T-cell (primary cell): ENCODE measurements around the gene JTB. TPM values are rescaled to one million over a fixed set of nuclear protein-coding genes. Genes with fewer than 3 reads are reported as not detected.
"Not testable (repeated sequence)": the region's sequence is repeated elsewhere in the genome, so short reads cannot be mapped to it uniquely, and the experiment has no call there.

Source experiments
- ATAC-seq, 4 experiments: fragments of 200-7000 bp in 3 of 4; fragments of 150-1000 bp in 1 of 4; cut with Tn5 transposase; replicated peaks in 1 of 4; 1 replicate in 3 of 4; 2 replicates in 1 of 4; pipeline ENCODE4 v1.10.0; 2021; ENCODE audit warnings: moderate library complexity in 3 of 4, mild to moderate bottlenecking in 2 of 4, moderate number of reproducible peaks in 1 of 4
- CTCF ChIA-PET, 2 donors: fragments of 300-600 bp; sonication (Branson Sonifier 250); formaldehyde crosslinking; loops; one replicate each; lab custom pipeline; 2022; ENCODE audit warnings: antibody characterized with exemption in 2 of 2; lab: Charles Lee
- POLR2A ChIA-PET, 2 donors: fragments of 300-600 bp; sonication (Branson Sonifier 250); formaldehyde crosslinking; loops; one replicate each; lab custom pipeline; 2022; ENCODE audit warnings: antibody characterized with exemption in 2 of 2; lab: Charles Lee
- DNase-seq, 35 experiments: peaks; one replicate each; pipeline versions ENCODE4 v3.0.0 to v3.0.0-alpha.2; 2013 to 2023
- H3K27ac ChIP-seq: one replicate; pipeline ENCODE4 v1.5.1; 2013; ENCODE audit warnings: low read length
- H3K27me3 ChIP-seq, 2 experiments: replicated peaks in 1 of 2; 1 replicate in 1 of 2; 2 replicates in 1 of 2; pipeline versions ENCODE4 v1.6.1 to v1.7.0; 2013; ENCODE audit warnings: low read length in 1 of 2, mixed read lengths in 1 of 2; ENCODE audit not compliant: control insufficient read depth in 2 of 2, insufficient read depth in 2 of 2; ENCODE audit errors: extremely low read depth in 1 of 2
- H3K36me3 ChIP-seq, 2 donors: 1 replicate in 1 of 2; 2 replicates in 1 of 2; pipeline versions ENCODE4 v1.6.1 to v1.7.0; 2013; ENCODE audit warnings: low read length in 1 of 2; ENCODE audit not compliant: control insufficient read depth in 2 of 2, insufficient read depth in 1 of 2; ENCODE audit errors: extremely low read depth in 1 of 2
- H3K4me1 ChIP-seq, 2 experiments: 1 replicate in 1 of 2; 2 replicates in 1 of 2; pipeline versions ENCODE4 v1.6.1 to v1.7.0; 2013; ENCODE audit warnings: low read length in 2 of 2, mixed read lengths in 1 of 2; ENCODE audit not compliant: insufficient read depth in 2 of 2, control insufficient read depth in 1 of 2; ENCODE audit errors: extremely low read depth in 1 of 2
- H3K4me3 ChIP-seq, 2 donors: 1 replicate in 1 of 2; 2 replicates in 1 of 2; pipeline versions ENCODE4 v1.5.1 to v1.7.0; 2013; ENCODE audit warnings: mild to moderate bottlenecking in 2 of 2, low read length in 1 of 2, moderate library complexity in 1 of 2; ENCODE audit not compliant: control insufficient read depth in 1 of 2; ENCODE audit errors: extremely low read depth in 1 of 2
- H3K9me3 ChIP-seq: 2 replicates; pipeline ENCODE4 v1.7.0; 2013
- H3K27ac Mint-ChIP-seq, 2 donors: one replicate each; pipeline ENCODE4 v1.8.0; 2020 to 2021; ENCODE audit warnings: mild to moderate bottlenecking in 2 of 2, mixed read lengths in 2 of 2
- H3K27me3 Mint-ChIP-seq, 2 donors: one replicate each; pipeline ENCODE4 v1.8.0; 2021 to 2022; ENCODE audit warnings: mixed read lengths in 2 of 2
- H3K36me3 Mint-ChIP-seq: one replicate; pipeline ENCODE4 v1.8.0; 2021; ENCODE audit warnings: mixed read lengths
- H3K4me1 Mint-ChIP-seq, 3 donors: one replicate each; pipeline ENCODE4 v1.8.0; 2020 to 2022; ENCODE audit warnings: mixed read lengths in 3 of 3, mild to moderate bottlenecking in 1 of 3
- H3K4me3 Mint-ChIP-seq, 3 donors: one replicate each; pipeline ENCODE4 v1.8.0; 2020 to 2022; ENCODE audit warnings: mild to moderate bottlenecking in 3 of 3, mixed read lengths in 3 of 3, moderate library complexity in 3 of 3
- H3K9me3 Mint-ChIP-seq, 3 donors: one replicate each; pipeline ENCODE4 v1.8.0; 2020 to 2022; ENCODE audit warnings: mixed read lengths in 3 of 3
- WGBS: methylation state at CpG from one replicate; pipeline ENCODE4 v1.1.5; 2013; ENCODE audit warnings: missing lambda C conversion rate; ENCODE audit not compliant: insufficient coverage; 5-methylcytosine and 5-hydroxymethylcytosine counted together
- total RNA-seq, 35 experiments: library from RNA in 6 of 35; stranded (reverse) in 6 of 35; fragments of 120-200 nt in 1 of 35; gene quantifications; one replicate each; pipeline versions ENCODE4 v1.2.1 to v1.2.4 and lab custom pipeline; 2013 to 2026

The JTB gene
- total RNA-seq, 5 donors from 2014 or later (not counting 1 experiment from before 2014, with no cell fraction given): 90.4 to 137 (median 129) TPM

GRCh38 chr1:154006136-154006535 is 28.7 kb upstream of the JTB start:
- no peaks in the 10 kb centered on the region for H3K4me1 Mint-ChIP-seq
- POLR2A ChIA-PET: no interaction called here

GRCh38 chr1:154000420-154000819 is 22.9 kb upstream of the JTB start:
- Histone ChIP-seq H3K27ac (no peak overlapping the region), H3K4me3 (no peak overlapping the region), H3K27me3 (no peaks in the 10 kb centered on the region), H3K36me3 (peaks cover 0 to 4% of the 10 kb centered on the region in 2 donors), H3K4me1 (no peaks in the 10 kb centered on the region), H3K9me3 (no peaks in the 10 kb centered on the region)
- Mint-ChIP-seq H3K36me3 (peaks cover 5% of the 10 kb centered on the region), H3K4me1 (peaks cover 0 to 2% (median under 1%) of the 10 kb centered on the region in 3 donors), H3K9me3 (no peaks in the 10 kb centered on the region), H3K4me3 (no peak overlapping the region), H3K27me3 (no peaks in the 10 kb centered on the region), H3K27ac (no peak overlapping the region)
- ChIA-PET CTCF (no interaction called here), POLR2A (no interaction called here)
- DNase-seq: no peak
- 100% methylated on average over 2 of the region's 4 CpGs for WGBS
- no peak for ATAC-seq

More at GRCh38 chr1:154006136-154006535, 28.7 kb upstream of the JTB start:
- Mint-ChIP-seq H3K36me3 (no peaks in the 10 kb centered on the region), H3K27me3 (no peaks in the 10 kb centered on the region), H3K4me3 (no peak overlapping the region), H3K9me3 (no peaks in the 10 kb centered on the region), H3K27ac (no peak overlapping the region)
- Histone ChIP-seq H3K4me3 (no peak overlapping the region), H3K4me1 (no peaks in the 10 kb centered on the region), H3K27me3 (no peaks in the 10 kb centered on the region), H3K36me3 (no peaks in the 10 kb centered on the region), H3K27ac (no peak overlapping the region), H3K9me3 (no peaks in the 10 kb centered on the region)
- ATAC-seq: no peak
- CTCF ChIA-PET: no interaction called here
- DNase-seq: no peak
- no CpG with 5 or more reads among the region's 3 CpGs for WGBS

- CTCF ChIA-PET: not testable (repeated sequence)
Measured at GRCh38 chr1:153996882-153997281, 19.4 kb upstream of the JTB start.

GRCh38 chr1:153995640-153996039 is 18.2 kb upstream of the JTB start:
- no peak for DNase-seq
- Mint-ChIP-seq H3K4me3 (no peak overlapping the region), H3K9me3 (no peaks in the 10 kb centered on the region), H3K4me1 (peaks cover 29 to 33% (median 30%) of the 10 kb centered on the region in 3 donors), H3K27me3 (peaks cover 0 to 1% of the 10 kb centered on the region in 2 donors), H3K27ac (peak overlapping the region in 1 of 2 donors; percentile 30), H3K36me3 (peaks cover 30% of the 10 kb centered on the region)
- ATAC-seq: no peak
- peaks cover 0 to 41% of the 10 kb centered on the region in 2 donors for H3K36me3 ChIP-seq
- H3K9me3 ChIP-seq: no peaks in the 10 kb centered on the region
- ChIA-PET POLR2A (interaction anchor here in 1 of 2 donors (0.7 kb wide), 1 partner anchor 58 kb away, joined by 4 read pairs; no protein-coding TSS in a partner anchor), CTCF (interaction anchor here in 1 of 2 donors (0.8 kb wide), 1 partner anchor 203 kb away, joined by 3 read pairs; no protein-coding TSS in a partner anchor)
- no peak overlapping the region for H3K27ac ChIP-seq
- 100% methylated on average over 9 of the region's 11 CpGs for WGBS
- peaks cover 16 to 28% of the 10 kb centered on the region in 2 experiments for H3K4me1 ChIP-seq
- no peaks in the 10 kb centered on the region for H3K27me3 ChIP-seq
- no peak overlapping the region for H3K4me3 ChIP-seq

More at GRCh38 chr1:153996882-153997281, 19.4 kb upstream of the JTB start:
- H3K9me3 Mint-ChIP-seq, H3K4me3 Mint-ChIP-seq, H3K27me3 ChIP-seq, H3K27ac ChIP-seq, H3K27ac Mint-ChIP-seq, H3K27me3 Mint-ChIP-seq, ATAC-seq, H3K4me3 ChIP-seq, H3K9me3 ChIP-seq, DNase-seq: not testable (repeated sequence)
- POLR2A ChIA-PET: interaction anchor here in 1 of 2 donors (0.6 to 0.7 kb wide), 2 partner anchors 41 to 223 kb away, joined by 4 to 5 read pairs; no protein-coding TSS in a partner anchor
- Histone ChIP-seq H3K4me1 (peaks cover 8 to 24% of the 10 kb centered on the region in 2 experiments), H3K36me3 (peaks cover 0 to 36% of the 10 kb centered on the region in 2 donors)
- H3K4me1 Mint-ChIP-seq: peaks cover 18 to 26% (median 18%) of the 10 kb centered on the region in 3 donors
- WGBS: 100% methylated on average over 3 of the region's 10 CpGs
- H3K36me3 Mint-ChIP-seq: peaks cover 21% of the 10 kb centered on the region

GRCh38 chr1:153995202-153995601 is 17.7 kb upstream of the JTB start:
- ChIA-PET CTCF (interaction anchor here in 1 of 2 donors (0.8 kb wide), 1 partner anchor 202 kb away, joined by 3 read pairs; no protein-coding TSS in a partner anchor), POLR2A (interaction anchor here in 1 of 2 donors (0.6 kb wide), 1 partner anchor 349 kb away, joined by 4 read pairs; no protein-coding TSS in a partner anchor)
- Mint-ChIP-seq H3K4me3 (no peak overlapping the region), H3K27me3 (peaks cover 0 to 3% of the 10 kb centered on the region in 2 donors), H3K27ac (peak overlapping the region in 1 of 2 donors; percentile 12), H3K36me3 (peaks cover 33% of the 10 kb centered on the region), H3K4me1 (peaks cover 33 to 37% (median 35%) of the 10 kb centered on the region in 3 donors), H3K9me3 (no peaks in the 10 kb centered on the region)
- Histone ChIP-seq H3K9me3 (no peaks in the 10 kb centered on the region), H3K27me3 (no peaks in the 10 kb centered on the region), H3K27ac (no peak overlapping the region), H3K4me3 (no peak overlapping the region), H3K36me3 (peaks cover 0 to 41% of the 10 kb centered on the region in 2 donors), H3K4me1 (peaks cover 16 to 30% of the 10 kb centered on the region in 2 experiments)
- WGBS: no CpG with 5 or more reads among the region's 3 CpGs
- ATAC-seq: no peak
- DNase-seq: no peak

- Histone ChIP-seq H3K36me3 (peaks cover 0 to 41% of the 10 kb centered on the region in 2 donors), H3K9me3 (no peaks in the 10 kb centered on the region), H3K4me3 (peak overlapping the region; percentile 92 to 100), H3K4me1 (peaks cover 16 to 40% of the 10 kb centered on the region in 2 experiments), H3K27ac (peak overlapping the region; percentile 97), H3K27me3 (no peaks in the 10 kb centered on the region)
- Mint-ChIP-seq H3K36me3 (peaks cover 33% of the 10 kb centered on the region), H3K27me3 (peaks cover 0 to 3% of the 10 kb centered on the region in 2 donors), H3K9me3 (no peaks in the 10 kb centered on the region), H3K27ac (peak overlapping the region; percentile 98 to 99), H3K4me1 (peaks cover 42 to 45% (median 43%) of the 10 kb centered on the region in 3 donors), H3K4me3 (peak overlapping the region; percentile 93 to 97 (median 97))
- no CpG with 5 or more reads among the region's 2 CpGs for WGBS
- no peak for DNase-seq
- ChIA-PET CTCF (interaction anchor here (0.5 to 2.3 kb wide), 3 partner anchors 14 to 143 kb away, joined by 3 to 7 read pairs (median 4); partner anchors contain the start of genes CREB3L4 (in 1 of the 2) and JTB (in 1 of the 2)), POLR2A (interaction anchor here (0.6 to 1.6 kb wide), 10 partner anchors 13 to 498 kb away, joined by 3 to 10 read pairs (median 5); partner anchors contain the start of genes CHTOP (in 1 of the 2) and CREB3L4 (in 1 of the 2))
- no peak for ATAC-seq
Measured at GRCh38 chr1:153991806-153992205, 14.3 kb upstream of the JTB start.
